SKM-1 treated with dmso at 0.1 percent for 144 hours (cell line): Measurements from ENCODE around the gene VPS50.

Experiments used
- DNase-seq: peaks from one replicate; lab custom pipeline; 2025; ENCODE audit not compliant: unreplicated experiment; lab: John Stamatoyannopoulos, UW

Gene VPS50

DNA sequence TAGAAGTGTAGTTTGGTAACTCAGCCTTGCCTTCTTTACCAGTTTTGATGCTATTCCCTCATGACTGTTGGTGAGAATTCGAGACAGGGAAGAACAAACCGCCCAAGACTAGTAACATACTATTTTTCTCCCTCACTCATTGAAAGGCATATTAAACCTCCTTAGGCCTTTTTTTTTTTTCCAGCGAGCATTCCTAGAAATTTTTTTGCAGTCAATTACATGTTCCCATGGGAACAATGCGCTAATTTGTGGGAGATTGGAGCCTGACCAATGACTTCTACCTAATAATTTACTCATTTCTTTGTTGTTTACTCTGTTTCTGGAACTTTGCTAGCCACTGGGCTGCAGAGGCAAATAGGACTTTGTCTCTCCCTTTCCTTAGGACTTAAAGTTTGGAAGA lies 6.0 kb downstream of the VPS50 start:
- no peak for DNase-seq

DNA sequence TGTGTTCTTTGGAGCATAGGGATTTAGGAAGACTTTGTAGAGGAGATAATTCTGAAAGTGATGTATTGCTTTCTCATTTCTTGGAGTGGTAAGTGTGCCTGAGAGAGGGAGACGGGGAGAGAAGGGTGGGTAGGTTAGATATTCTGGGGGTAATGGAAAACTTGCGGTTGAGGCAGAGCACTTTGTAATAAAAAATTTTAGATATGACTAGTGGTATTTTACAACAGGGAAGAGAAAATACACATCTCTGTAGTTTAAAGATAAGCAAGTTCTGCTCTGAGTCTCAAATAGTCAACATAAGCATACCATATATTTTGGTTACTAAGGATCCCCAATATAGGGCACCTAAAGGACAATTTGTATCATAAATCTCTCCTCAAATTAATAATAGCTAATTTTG lies 6.6 kb downstream of the VPS50 start:
- no peak for DNase-seq

DNA sequence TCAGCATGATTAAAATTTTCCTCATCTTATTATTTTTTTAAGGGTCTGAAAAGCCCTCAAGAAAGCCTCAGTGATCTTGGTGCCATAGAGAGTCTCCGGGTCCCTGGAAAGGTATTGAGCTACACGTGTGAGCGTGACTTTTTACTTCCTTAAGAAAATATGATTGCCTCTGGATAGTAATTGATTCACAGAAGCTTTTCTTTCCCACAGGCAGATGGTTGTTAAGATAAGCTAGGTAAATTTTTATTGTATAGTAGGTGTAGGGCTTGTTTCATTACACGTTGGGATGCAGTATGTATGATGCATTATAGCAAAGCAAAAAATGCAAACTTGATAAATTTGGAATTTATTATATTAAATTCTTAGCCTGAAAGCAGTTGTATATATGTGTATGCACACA lies 7.7 kb downstream of the VPS50 start:
- DNase-seq, result no peak

DNA sequence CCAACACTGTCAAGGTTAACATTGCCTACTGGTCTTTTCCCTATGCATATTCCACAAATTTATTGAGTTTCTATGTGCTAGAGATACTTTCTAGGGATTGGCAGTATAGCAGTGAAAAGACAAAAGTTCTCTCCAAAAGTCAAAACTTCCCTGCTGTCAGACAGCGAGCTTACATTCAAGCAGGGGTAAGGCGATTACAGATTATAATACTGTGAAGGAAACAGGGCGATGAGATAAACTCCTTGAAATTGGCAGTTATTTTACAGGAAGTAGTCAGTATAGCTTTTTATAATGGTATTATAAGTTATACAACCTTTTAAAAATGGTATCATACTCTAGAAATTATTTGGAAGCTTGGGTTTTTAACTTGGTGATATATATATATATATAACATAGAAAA lies 9.9 kb downstream of the VPS50 start:
- DNase-seq, result no peak

DNA sequence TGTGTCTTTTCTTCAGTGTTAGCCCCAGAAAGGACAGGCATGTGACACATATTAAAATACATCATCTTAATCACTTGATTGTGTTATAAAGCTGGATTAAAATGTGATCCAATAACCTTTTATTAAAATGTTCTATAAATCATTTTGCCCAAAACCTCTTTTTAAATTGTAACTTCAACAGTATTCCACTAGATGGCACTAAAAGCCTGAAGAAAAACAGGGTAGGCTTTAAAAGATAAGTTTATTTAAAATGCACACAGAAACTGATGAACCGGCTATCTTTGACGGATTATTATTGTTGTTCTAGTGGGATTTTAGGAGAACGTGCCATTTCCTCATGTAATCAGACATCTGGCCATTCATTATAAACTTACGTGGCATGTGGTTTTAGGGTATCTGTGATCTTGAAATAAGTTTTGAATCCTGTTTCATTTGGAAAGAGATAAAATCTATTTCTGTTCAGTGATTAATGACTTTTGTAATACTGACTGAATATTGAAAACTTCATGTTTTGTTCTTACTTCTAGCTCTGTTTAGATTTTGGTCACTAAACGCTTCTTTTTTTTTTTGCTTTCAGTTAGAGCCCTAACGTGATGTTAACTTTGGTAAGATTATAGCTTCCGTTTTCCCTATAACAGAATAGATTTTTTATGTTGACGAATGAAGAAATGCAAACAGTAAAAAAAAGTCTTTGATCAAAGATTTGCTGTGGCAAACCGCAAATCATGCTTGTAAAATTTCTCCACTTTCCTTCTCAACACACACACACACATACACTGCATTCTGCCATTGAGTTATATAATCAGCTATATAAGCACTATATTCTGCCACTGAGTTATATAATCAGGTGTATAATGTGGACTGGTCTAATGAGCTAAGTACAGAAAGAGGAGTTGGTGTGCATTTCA lies 13.6 kb downstream of the VPS50 start:
- no peak for DNase-seq

DNA sequence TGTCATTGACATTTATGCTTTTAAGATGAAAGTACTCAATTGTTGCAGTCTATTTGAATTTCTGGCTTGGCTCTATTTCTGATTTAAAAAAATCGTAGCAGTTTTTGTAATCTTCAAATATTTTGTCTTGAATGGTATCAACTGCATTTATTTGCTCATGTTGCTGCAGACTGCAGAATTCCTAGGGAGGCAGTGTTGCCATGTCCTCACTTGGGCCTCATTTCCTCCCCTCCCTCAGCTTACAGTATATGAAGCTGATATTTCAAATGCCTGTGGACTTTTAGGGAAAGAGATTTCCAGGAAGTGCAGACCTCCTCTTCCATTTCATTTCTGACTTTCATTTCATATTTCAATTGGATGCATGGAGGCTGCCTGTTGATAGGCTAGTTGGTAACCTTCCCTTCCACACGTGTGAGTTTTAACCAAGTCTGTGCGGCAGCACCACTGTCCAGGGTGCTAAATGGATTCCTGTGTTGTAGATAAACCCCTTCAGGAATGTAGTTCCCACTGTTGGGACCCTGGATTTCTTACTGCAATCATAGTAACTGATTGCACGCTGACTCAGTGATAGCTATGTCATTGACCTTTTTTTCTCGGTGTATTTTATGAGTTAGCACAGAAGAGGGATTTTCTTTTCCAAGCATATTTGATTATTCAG lies 17.5 kb downstream of the VPS50 start:
- no peak for DNase-seq

DNA sequence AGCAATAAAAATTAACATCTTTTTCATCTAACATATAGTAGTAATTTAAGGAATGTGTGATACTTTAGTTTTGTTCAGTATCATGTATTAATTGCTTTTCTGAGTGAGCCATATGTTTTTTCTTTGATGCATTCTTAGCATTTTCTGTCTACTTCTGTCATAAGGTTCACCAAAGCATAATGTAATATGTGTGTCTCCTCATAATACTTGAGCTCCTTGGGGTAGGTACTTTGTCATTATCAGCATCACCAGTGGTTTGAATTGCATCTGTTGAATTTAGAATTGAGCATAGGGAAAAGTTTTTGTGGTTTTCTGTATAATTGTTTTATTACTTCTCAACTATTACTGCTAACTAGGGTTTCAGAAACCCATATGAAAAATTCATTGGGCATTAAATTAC lies 26.5 kb downstream of the VPS50 start:
- no peak for DNase-seq

DNA sequence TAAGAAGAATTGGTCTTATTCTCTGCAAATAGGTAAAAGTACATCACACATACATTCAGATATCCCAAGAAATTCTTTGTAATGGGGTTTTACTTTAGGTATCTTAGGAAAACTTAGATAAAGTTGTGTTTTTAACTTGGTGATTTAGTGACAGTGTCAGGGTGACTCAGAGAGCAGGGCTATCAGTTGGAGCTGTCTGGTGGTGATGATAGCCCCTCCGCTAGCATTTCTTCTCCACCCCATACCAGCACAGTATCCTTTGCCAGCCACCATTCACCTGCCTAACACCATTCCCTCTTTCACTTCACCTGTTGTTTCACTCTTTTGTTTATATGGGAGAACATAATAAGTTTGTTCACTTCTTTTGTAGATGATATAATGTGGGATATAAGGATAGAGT lies 30.4 kb downstream of the VPS50 start:
- DNase-seq, result no peak

DNA sequence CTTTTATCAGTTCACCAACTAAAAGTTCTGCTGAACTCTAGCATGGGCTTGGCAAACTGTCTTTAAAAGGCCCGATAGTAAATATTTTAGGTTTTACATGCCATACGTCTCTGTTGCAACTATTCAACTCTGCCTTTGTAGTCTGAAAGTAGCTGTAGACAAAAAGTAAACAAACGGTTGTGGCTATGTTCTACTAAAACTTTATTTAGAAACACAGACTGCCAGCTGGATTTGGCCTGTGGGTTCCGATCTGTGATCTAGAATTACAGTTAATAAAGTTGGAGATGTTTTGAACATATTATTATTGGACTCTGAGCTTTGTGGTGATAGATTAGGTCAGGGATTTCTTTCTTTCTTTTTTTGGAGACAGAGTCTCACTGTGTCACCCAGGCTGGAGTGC lies 33.1 kb downstream of the VPS50 start:
- DNase-seq, result no peak

DNA sequence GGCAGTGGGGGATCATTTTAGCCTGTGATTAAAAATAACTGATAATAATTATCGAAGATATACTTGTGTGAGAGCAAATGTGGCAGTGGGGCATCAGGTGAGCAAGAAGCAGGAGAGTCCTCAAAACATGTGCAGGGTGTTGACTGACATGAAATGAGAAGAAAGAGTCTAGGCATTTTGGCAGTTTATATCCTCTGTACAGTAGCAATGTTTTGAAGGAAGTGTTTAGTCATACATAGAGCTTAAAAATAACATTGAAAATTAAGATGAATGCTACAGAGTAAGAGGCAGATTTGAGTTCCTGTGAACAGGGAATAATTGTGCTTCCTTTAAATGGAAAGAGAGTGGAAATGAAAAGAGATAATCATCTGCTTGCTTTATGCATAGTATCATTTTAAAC lies 47.4 kb downstream of the VPS50 start:
- no peak for DNase-seq

DNA sequence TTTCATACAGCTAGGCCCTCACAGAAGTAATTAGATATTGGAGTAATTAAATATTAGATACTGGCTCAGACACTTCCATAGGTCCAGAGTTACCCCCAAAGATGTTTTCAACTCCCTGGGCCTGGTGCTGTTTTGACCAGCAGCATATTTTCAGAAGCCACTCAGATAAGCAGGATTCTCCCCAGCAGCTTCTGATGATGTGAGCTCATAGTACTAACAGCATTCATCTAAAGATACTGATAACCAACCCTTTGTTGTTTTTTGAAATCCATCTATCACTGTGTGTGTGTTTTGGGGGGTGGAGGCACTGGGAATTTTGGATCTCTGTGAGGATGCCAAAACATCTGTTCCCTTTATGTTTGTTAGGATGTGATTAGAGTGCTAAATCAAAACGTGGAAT lies 52.7 kb downstream of the VPS50 start:
- no peak for DNase-seq

DNA sequence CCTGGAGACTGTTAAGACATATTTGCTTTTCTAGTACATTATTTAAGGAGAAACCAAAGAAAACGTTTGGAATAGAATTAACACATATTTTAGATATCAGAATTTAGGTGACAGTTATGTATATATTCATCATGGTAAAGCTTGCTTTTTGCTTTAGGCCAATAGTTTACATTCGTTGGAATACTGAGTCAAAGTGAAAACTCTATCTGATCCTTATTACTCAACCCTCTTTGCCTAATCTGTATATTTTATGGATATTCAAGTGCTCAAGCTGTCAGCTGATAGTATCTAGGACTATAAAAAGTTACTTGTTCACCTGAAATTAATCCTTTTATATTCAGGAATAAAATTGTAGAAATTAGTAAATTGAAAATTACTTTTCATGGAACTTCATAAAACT lies 61.1 kb downstream of the VPS50 start:
- no peak for DNase-seq

DNA sequence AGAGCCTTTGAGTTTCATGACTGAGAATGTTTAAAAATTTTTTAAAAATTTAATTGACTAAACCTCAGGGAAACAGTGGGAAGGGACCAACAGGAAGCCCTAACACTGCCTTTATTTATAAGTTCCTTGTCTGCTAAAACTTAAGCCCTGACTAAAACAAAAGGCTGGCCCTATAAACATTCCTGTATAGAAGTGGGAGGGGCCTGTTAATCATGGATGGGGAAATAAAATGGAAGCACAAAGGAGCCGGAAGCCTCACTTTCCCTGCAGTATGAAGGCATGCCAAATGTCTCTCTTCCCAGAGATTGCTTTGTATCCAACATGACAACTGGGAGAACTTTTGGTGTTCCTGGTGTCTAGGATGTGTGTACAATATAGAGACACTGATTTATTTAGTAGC lies 66.0 kb downstream of the VPS50 start:
- no peak for DNase-seq

DNA sequence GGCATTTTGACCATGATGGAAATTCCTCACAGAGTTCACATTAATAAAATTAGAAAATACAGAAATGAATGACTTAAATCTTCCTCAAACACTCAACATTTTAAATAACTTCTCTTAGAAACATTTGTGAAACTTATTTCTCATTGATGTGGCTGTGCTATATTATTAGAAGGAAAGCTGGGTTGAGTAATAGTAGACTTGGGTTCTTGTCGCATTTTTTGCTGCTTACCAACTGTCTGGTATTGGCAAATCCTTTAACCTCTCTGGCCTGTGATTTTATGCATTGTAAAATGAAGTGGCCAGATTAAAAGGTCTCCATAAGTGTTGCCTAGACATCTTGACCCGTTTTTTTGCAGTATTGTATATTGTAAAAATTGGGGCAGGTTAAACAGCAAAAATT lies 66.5 kb downstream of the VPS50 start:
- no peak for DNase-seq

DNA sequence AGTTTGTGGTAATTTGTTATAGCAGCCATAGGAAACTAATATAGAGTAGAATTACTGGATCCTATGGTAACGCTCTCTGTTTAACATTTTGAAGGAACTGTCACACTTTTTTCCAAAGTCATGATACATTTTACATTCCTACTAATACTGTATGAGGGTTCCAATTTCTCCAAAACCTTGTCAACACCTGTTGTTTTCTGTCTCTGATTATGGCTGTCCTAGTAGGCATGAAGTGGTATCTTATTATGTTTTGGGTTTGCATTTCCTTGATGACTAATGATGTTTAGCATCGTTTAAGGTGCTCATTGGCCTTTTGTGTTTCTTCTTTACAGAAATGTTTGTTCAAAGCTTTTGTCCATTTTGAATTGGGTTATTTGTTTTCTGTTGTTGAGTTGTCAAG lies 69.6 kb downstream of the VPS50 start:
- DNase-seq, result no peak

DNA sequence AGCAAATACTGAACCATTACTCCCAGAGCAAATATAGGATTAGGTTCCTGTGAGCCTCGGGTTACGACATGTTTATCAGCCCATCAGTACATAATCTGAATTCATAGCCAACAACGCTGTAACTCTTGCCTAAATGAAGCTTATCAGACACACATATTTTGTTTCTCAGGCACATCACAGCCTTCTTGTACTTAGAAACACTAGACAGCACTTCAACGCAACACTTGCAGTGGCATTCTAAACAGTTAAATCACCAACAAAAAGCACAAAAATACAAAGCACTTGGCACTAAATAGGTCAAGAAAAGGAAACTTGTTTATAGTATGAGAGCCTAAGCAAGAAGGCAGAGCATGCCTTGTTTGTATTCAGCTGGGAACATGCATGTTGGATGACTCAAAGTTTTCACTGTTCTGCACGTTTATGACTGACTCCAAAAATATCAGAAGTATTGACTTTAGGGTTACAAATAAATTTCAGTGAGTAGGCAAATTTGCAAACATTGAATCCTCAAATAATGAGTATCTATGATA lies 75.0 kb downstream of the VPS50 start:
- DNase-seq, result no peak

DNA sequence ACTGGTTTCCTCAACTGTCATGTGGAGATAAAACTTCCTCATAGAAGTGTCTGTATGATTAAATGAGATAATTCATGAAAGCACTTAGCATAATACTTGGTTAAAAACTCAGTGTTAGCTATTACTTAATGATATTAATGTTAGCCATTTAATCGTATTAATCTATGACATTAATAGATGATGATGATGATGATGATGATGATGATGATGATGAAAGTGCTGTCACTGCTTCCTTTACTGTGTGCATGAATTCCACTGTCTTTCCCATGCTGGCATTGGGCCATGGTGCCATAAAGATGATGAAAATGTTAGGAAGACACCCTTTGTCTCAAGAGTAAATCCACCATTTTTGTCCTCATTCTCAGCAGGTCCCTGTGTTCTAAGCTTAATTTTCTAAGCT lies 75.8 kb downstream of the VPS50 start:
- no peak for DNase-seq

DNA sequence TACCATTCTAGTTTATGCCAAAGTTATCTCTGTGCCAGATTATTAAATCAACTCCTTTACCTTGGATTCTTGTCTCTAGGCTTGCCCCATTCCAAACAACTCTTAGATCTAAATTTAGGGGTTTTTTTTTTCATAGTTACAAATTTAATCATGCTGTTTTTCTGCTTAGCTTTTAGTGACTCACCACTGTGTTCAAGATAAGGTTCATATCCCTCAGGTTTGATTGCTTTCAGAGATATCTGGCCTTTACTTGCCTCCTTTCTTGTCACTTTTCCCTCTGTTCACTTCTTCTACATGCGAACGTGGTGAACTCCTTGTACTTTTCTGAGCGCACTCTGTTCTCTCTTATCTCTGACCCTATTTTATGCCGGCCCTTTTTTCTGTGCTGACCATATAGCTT lies 78.2 kb downstream of the VPS50 start:
- no peak for DNase-seq

DNA sequence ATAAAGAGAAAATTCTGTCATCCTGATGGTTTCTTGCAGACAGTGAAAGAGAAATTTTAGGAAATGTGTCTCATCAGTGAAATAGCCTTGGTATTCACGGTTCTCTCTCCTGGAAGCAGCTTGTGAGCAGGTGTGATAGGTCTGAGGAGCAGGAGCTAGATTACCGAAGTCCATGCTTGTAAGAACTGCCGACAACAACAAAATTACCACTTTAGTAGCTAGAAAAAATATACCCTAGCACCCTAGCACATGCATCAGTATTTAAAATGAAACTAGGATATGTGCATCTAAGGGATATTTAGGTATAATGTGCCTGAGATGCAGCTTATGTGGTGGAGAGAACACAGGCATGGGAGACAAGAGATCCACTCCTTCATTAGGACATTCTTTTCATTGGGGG lies 82.3 kb downstream of the VPS50 start:
- DNase-seq, result no peak

DNA sequence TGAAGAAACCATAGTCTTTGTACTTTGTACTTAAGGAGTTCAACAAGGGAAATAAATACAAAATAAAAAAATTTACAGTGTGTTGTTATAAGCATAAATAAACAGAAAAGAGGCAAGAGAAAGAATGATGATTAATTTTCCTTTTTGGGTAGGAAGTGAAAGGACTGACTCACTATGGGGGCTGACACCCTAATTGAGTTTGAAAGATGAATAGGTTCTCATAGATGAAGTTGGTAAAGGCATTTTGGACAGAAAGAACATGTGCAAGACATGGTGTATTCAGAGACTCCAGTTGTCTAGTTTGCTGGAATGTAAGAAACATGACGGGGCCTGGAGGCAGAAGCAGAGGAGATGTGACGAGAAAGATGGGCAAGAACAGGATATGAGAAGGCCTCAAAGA lies 83.7 kb downstream of the VPS50 start:
- no peak for DNase-seq

DNA sequence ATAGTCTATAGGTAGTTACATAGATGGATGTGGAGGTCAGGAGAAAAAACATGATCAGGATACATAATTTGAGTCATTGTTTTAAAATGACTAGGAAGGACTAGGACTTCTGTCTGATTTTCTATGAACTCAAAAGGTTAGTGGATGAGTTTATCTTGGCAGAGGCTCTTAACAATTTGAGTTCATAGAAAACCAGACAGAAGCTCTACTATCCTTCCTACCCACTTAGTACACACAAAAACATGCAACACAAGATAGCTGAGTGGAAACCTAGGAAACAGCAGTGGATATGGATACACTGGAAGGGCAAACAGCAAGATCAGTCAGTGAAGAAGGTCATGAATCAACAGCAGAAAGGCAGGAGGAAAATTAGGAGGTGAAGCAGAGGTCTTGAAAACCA lies 84.6 kb downstream of the VPS50 start:
- DNase-seq, result no peak

DNA sequence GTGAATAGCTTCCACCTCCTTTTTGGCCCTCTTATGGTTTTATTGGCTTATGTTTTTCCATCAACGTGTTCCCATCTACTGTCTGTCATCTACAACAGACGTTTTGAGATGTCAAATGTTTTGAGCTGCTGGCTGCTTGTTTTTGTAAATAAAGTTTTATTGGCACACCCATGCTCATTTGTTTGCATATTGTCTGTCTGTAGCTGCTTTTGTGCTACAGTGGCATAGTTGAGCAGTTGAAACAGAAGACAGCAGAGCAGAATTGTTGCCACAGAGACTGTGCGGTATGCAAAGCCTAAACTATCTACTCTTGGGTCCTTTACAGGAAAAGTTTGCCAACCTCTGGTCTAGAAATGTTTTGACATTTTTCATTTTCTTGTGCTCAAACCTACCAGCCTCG lies 88.7 kb downstream of the VPS50 start:
- DNase-seq, result no peak
